Mucosa of descending colon (tissue), 3 donors: ENCODE results near the gene NCOA5. TPM values are rescaled to one million over a fixed set of nuclear protein-coding genes. Genes with fewer than 3 reads are reported as not detected.

Source experiments
- ATAC-seq: fragments of 200-7000 bp; cut with Tn5 transposase; one replicate; pipeline ENCODE4 v1.9.1; 2020; ENCODE audit warnings: mild to moderate bottlenecking, moderate library complexity
- DNase-seq, 3 donors: peaks; one replicate each; pipeline ENCODE4 v3.0.0-alpha.2; 2020
- H3K36me3 ChIP-seq: fragments of 200-600 bp; one replicate; pipeline ENCODE4 v1.8.0; 2021; ENCODE audit warnings: low read depth, mild to moderate bottlenecking
- H3K4me1 ChIP-seq: fragments of 200-600 bp; one replicate; pipeline ENCODE4 v1.8.0; 2021; ENCODE audit warnings: low read depth, mild to moderate bottlenecking
- H3K4me3 ChIP-seq: fragments of 200-600 bp; one replicate; pipeline ENCODE4 v1.8.0; 2021; ENCODE audit warnings: mild to moderate bottlenecking
- H3K9me3 ChIP-seq: fragments of 200-600 bp; one replicate; pipeline ENCODE4 v1.8.0; 2021; ENCODE audit warnings: mild to moderate bottlenecking
- CTCF ChIP-seq: fragments of 200-600 bp; IDR thresholded peaks from one replicate; pipeline ENCODE4 v1.8.0; 2022; ENCODE audit warnings: antibody characterized with exemption, mild to moderate bottlenecking
- intact Hi-C, 2 donors: fragments of 100-400 bp; cut with DNase I in 1 of 2; cut with micrococcal nuclease in 1 of 2; formaldehyde crosslinking; loops; one replicate each; pipeline versions ENCODE4 v1.11.0 to v1.11.1; 2022; cut with DNase I, micrococcal nuclease
- long read RNA-seq, 2 donors: library from polyadenylated mRNA; unstranded; transcript quantifications; one replicate each; pipeline ENCODE4 v2.0.0, GENCODE V29; 2019 to 2021
- total RNA-seq, 3 donors: library from RNA; stranded (reverse); fragmentation: NEBNext Ultra II Directional in 2 of 3; extraction: Animal tissue kit (Norgen Biotek cat#: 25700) in 2 of 3; gene quantifications; one replicate each; pipeline versions ENCODE4 v1.2.1 to v1.2.4, GENCODE V29; 2021 to 2023
- donor health status: DM: no; HTN: no; CAD: no; lungs with moderate emphysema.
- donor health status: DM: no; HTN: no; CAD: no.
- donor health status: DM: no; HTN: yes; CAD: no.

Gene NCOA5
- 10 to 100 TPM; 23.7 to 36.6 (median 24.2) TPM for total RNA-seq
- long read RNA-seq, donor 1, transcript NCOA5-201 (8 exons, 3,220 nt): major isoform, 17 of 43 reads
- long read RNA-seq, donor 1, partial matches to known transcripts: 8 of 43 reads
- long read RNA-seq, donor 1, other reads (novel, unspliced or antisense): 18 of 43 reads
- long read RNA-seq, donor 2, partial matches to known transcripts: 1 of 5 reads
- long read RNA-seq, donor 2, other reads (novel, unspliced or antisense): 2 of 5 reads

- ATAC-seq (peak; percentile 96), DNase-seq (peak; percentile 96 to 97 (median 97))
- Histone ChIP-seq H3K36me3 (no peaks in the 10 kb centered on the region), H3K9me3 (no peaks in the 10 kb centered on the region), H3K4me3 (peak within 1 kb of the TSS; percentile 63), H3K4me1 (peaks cover 39% of the 10 kb centered on the region)
- intact Hi-C loops: no loop called here
- TF ChIP-seq CTCF: peak; percentile 12
Observed at GRCh38 chr20:46089417-46090388, at the start of gene NCOA5. Gene NCOA5 (minus strand): TSS chr20:46089962. CDS start chr20:46079424, 10,538 bp downstream.

DNA sequence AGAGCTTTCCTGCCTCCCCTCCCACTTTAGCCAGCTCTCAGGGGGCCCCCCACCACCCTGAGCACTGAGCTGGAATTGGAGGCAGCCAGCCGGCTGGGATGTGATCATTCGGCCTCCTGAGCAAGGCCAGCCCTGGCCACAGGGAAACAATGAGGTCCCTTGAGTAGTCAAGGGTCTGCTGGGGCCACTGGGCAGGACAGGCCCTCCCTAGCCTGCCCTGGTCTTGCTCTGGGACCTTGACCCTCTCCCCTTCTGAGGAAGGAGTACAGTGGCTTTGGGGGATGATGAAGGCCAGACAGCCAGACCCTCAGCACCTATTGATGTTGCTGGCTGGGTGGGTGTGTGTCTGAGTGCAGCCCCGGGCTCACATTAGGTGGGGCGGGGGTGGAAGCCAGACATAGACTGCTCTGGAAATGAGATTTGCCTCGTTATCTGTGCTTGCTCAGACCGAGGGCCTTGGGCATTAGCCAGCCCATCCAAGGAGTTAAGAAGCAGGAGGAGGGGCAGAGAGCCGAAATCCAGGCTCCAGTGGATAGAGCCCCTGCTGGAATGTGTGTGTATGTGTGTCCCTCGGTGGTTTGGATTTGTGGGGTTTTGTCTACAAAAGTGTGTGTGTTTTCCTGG is 49.6 kb upstream of the NCOA5 start:
- no peaks in the 10 kb centered on the region for H3K9me3 ChIP-seq
- TF ChIP-seq CTCF: no peak
- ATAC-seq (no peak), DNase-seq (no peak)
- intact Hi-C loops: no loop called here
- no peaks in the 10 kb centered on the region for H3K36me3 ChIP-seq
- H3K4me1 ChIP-seq: no peaks in the 10 kb centered on the region
- no peak overlapping the region for H3K4me3 ChIP-seq

DNA sequence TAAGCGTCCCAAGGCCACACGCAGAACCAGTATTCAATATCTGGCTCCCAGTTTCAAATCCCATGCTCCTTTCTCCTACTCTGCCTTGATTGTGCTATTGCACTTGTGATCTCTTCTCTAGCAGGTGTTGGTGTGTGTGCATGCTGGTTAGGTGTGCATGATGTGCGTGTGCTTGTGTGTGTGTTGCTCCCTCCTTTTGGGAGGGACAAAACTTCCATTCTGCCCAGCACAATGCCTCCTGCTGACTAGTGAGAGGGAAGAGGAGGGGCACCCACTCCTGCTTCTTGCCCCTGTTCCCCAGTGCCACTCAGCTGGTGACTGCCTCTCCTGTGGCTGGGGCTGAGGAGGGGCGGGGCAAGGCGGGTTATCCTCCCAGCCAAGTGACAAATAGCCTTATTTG is 48.1 kb upstream of the NCOA5 start:
- intact Hi-C loops: no loop called here
- DNase-seq (no peak), ATAC-seq (no peak)

GRCh38 chr20:46135856-46136633 is 46.3 kb upstream of the NCOA5 start:
- TF ChIP-seq CTCF: no peak
- ATAC-seq: no peak

More for the DNA sequence above, 48.1 kb upstream of the NCOA5 start:
- Histone ChIP-seq H3K4me3 (no peak overlapping the region), H3K4me1 (no peaks in the 10 kb centered on the region), H3K9me3 (no peaks in the 10 kb centered on the region), H3K36me3 (no peaks in the 10 kb centered on the region)
- TF ChIP-seq CTCF: no peak

DNA sequence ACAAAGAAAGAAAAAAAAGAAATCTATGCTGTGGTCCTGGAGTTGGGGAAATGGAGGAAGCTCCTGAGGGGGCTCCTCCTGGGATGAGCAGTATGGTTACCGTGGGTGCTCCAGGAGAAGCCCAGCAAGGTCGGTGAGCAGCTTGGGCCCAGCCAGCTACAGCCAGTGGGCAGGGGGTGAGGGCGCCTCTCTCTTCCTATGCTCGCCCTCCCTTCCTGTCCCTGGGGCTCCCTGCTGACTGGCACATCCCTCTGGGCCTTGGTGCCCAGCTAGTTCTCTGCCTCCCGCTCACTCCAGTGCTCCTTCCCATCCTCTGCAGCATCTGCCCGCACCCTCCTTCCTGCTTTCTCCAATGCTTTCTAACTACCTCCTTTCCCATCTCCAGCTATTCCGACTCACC is 45.0 kb upstream of the NCOA5 start:
- no peaks in the 10 kb centered on the region for H3K4me1 ChIP-seq
- H3K4me3 ChIP-seq: no peak overlapping the region
- no peaks in the 10 kb centered on the region for H3K9me3 ChIP-seq
- no peaks in the 10 kb centered on the region for H3K36me3 ChIP-seq
- ATAC-seq: no peak
- intact Hi-C loops: no loop called here
- TF ChIP-seq CTCF: no peak
- DNase-seq: no peak

More at GRCh38 chr20:46135856-46136633, 46.3 kb upstream of the NCOA5 start:
- H3K4me1 ChIP-seq: no peaks in the 10 kb centered on the region
- intact Hi-C loops: no loop called here
- H3K9me3 ChIP-seq: no peaks in the 10 kb centered on the region
- H3K4me3 ChIP-seq: no peak overlapping the region
- DNase-seq: no peak
- no peaks in the 10 kb centered on the region for H3K36me3 ChIP-seq
